HG03097 (cell line): Measurements from ENCODE around the gene FHL5.
"Not testable (repeated sequence)": the region's sequence is repeated elsewhere in the genome, so short reads cannot be mapped to it uniquely, and the experiment has no call there.

ENCODE experiments used
- ATAC-seq: cut with Tn5 transposase; IDR thresholded peaks from one replicate; pipeline ENCODE4 v1.9.1; 2021; ENCODE audit not compliant: unreplicated experiment, low FRiP score

Gene FHL5

GRCh38 chr6:96608074-96608473 is 45.1 kb downstream of the FHL5 start:
- ATAC-seq: no peak

GRCh38 chr6:96610019-96610418 is 47.1 kb downstream of the FHL5 start:
- ATAC-seq: peak; percentile 39

DNA sequence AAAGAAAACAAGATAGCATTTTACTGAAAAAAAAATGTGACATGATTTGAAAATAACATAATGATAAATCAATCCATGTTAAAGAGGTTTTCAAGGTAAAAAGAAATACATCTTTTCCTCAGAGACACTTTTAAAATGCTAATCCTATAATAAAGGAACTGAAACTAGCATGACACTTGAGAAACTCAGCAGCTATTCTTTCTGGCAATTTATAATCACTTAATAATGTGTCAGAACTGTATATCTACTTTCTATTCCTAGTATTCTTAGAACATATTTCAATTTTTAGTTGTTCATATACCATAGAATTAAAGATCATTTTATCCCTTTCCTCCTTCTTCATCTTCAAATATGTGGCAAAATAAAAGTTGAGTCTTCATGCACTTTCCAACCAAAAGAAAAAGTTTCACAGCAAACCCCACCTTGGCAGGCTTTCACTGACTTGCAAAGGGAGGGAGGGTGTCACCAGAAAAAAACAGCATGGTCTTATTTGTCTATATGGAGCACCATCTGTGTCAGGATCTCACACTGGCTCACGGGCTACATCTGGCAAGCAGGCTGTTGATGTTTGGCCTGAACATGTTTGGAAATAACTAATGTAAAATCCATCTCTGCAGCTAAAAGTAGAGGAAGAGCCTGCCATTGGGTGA is 48.5 kb downstream of the FHL5 start:
- ATAC-seq: peak; percentile 78

GRCh38 chr6:96613291-96613999 is 50.5 kb downstream of the FHL5 start:
- ATAC-seq: no peak

DNA sequence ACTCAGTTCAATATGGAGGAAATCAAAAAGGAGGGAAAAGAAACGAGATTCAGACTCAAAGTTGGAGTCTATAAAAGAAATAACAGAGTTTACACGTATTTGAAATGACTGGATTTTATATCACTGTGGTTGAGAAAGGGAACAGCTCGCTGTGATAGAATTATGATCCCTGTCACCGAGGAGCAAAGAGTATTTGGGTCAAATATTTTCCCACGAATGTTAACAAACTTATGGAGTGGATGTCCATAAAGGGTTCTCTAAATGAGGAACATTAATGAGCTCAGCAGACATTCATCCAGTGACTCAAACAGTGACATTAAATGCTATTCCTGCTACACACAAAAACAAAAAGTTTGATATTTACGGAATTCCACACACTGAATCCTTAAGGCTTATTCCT is 57.9 kb downstream of the FHL5 start:
- no peak for ATAC-seq

GRCh38 chr6:96621983-96622382 is 59.1 kb downstream of the FHL5 start:
- ATAC-seq: no peak

- ATAC-seq: no peak
Measured at GRCh38 chr6:96624957-96625356, 62.0 kb downstream of the FHL5 start.

DNA sequence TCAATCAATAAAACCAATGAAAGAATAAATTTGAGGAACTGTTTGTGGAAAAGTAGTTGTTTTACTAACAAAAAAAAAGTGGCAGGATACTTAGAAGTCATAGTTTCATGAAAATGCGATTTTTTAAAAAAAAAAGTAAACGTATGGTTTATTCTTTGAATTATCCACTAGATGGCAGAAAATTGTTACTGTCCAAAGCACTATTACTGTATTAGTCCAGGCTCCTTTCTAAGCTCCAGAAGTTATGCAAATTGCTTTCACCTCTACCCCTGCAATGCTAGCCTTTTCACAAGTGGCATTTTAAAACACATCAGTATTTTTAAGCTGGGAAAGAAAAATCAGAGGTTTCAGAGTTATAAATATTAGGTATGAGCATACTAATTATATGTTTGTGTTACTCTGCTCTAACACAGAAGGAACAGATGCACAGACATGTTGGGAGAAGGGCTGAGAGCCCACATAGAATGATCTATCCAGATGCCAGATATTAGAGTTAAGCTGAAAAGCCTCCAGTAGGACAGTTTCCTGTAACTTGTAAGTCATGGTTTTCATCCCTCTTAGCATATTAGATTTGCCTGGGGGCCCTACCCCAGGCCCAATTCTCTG is 63.9 kb downstream of the FHL5 start:
- ATAC-seq: peak; percentile 72

DNA sequence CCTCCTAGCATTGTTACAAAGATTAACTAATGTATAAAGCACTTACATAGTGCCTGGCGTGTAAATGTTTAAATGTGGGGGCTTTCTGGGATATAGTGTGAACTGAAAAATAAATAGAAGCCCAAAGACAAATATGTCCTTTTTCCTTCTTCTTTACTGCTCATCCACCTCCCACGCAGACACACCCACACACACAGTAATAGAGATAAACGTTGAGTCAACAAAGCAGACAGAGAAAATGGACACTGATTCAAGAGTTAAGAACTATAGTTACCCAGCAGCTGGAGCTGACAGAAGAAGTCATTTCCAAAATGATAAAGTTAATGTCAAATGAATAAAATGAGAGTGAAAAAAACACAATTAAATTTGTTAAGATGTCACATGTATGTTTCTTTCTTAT is 68.3 kb downstream of the FHL5 start:
- no peak for ATAC-seq

- not testable (repeated sequence) for ATAC-seq
Measured at GRCh38 chr6:96637979-96638378, 75.1 kb downstream of the FHL5 start.

- ATAC-seq: no peak
Measured at GRCh38 chr6:96645106-96645505, 82.2 kb downstream of the FHL5 start.

DNA sequence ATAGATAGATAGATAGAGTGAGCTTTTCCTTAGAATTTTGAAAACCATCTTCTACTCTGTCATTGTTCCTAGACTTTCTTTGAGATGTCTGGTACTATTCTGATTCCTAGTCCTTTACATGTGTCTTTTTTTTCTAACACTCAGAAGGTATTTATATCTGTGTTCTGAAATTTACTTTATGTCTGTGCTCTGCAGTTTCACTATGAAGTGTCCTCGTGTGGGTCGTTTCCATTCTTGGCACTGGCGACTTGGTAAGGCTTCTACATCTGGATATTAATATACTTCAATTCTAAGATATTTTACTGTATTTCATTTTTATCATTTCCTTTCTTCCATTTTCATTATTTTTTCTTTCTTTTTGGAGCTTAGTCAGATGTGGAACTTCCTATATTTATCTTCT is 87.0 kb downstream of the FHL5 start:
- ATAC-seq: no peak

GRCh38 chr6:96651816-96652215 is 88.9 kb downstream of the FHL5 start:
- ATAC-seq: peak; percentile 62

DNA sequence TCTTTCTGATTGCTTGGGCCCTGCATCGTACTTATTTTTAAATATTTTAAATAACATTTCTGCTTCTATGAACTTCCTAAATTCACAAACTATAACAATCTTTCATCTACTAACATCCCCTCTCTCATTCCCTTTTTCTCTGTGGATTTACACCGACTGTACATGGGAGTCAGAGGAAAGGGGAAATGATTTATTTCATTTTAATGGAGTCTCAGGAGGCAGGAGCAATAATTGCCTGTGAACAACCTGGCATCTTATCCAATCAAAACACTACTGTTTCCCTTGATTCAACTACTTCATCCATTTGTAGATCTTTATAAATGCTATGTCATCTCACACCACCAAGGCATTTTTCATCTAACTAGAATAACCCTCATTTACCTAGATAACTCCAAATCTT is 89.6 kb downstream of the FHL5 start:
- ATAC-seq: no peak

DNA sequence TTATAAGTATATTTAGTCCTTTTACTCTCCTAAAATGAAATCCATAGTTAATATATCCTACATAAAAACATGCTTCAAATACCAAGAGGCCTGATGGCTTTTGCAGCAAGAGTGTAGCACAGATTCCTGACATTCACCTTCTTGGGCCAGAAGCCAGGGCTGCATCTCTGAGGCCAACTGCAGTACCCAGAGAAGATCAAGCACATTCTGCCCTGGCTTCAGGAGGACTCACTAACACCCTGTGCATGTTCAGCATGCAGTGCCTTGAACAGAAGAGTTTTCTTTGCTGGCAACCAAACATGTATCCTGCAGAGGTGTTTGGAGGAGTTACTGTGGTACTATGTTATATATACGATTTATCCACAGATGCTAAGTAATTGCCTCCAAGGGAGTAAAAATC is 90.3 kb downstream of the FHL5 start:
- no peak for ATAC-seq

- ATAC-seq: no peak
Measured at GRCh38 chr6:96656567-96656966, 93.6 kb downstream of the FHL5 start.

DNA sequence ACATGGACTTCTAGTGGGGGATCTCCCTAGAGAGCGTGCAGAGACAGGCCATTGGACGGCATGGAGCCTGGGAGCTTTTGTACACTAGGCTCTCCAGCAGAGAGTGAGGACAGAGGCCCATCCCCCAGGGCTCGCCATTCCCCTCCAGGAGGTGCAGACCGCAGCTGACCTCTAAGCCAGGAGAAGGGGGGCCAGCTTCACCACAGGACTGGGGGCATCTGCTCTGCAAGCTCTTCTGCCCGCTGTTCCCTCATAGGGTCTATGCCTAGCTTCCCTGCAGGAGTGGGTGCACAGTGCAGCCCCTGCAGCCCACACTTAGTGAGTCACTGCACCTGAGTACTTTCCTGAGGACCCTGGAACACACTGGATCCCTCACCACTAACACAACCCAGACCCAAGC is 94.4 kb downstream of the FHL5 start:
- ATAC-seq: no peak

DNA sequence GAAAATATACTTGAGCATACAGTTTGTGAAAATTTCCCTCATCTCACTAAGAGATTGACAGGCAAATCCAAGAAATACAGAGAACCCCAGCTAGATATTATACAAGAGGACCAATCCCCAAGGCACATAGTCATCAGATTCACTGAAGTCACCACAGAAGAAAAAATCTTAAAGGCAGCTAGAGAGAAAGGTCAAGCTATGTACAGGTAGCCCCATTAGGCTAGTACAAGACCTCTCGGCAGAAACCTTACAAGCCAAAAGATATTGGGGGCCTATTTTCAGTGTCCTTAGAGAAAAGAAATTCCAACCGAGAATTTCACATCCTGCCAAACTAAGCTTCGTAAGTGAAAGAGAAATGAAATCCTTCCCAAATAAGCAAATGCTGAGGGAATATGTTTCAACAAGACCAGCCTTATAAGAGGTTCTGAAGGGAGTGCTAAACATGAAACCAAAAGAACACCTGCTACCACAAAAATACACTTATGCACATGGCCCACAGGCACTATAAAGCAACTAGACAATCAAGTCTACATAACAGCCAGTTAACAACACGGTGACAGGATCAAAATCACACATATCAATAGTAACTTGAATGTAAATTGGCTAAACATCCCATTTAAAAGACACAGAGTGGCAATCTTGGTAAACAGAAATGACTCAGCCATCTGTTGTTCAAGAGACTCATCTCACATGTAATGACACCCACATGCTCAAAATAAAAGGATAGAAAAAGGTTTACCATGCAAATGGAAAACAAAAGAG is 96.3 kb downstream of the FHL5 start:
- ATAC-seq: no peak
